NOMO-1 (cell line): ENCODE results near the gene LIME1.

Experiments used
- DNase-seq, 2 experiments: peaks; one replicate each; lab custom pipeline; 2025; ENCODE audit not compliant: unreplicated experiment in 2 of 2; lab: John Stamatoyannopoulos, UW

The LIME1 gene, protein sequence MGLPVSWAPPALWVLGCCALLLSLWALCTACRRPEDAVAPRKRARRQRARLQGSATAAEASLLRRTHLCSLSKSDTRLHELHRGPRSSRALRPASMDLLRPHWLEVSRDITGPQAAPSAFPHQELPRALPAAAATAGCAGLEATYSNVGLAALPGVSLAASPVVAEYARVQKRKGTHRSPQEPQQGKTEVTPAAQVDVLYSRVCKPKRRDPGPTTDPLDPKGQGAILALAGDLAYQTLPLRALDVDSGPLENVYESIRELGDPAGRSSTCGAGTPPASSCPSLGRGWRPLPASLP

DNA sequence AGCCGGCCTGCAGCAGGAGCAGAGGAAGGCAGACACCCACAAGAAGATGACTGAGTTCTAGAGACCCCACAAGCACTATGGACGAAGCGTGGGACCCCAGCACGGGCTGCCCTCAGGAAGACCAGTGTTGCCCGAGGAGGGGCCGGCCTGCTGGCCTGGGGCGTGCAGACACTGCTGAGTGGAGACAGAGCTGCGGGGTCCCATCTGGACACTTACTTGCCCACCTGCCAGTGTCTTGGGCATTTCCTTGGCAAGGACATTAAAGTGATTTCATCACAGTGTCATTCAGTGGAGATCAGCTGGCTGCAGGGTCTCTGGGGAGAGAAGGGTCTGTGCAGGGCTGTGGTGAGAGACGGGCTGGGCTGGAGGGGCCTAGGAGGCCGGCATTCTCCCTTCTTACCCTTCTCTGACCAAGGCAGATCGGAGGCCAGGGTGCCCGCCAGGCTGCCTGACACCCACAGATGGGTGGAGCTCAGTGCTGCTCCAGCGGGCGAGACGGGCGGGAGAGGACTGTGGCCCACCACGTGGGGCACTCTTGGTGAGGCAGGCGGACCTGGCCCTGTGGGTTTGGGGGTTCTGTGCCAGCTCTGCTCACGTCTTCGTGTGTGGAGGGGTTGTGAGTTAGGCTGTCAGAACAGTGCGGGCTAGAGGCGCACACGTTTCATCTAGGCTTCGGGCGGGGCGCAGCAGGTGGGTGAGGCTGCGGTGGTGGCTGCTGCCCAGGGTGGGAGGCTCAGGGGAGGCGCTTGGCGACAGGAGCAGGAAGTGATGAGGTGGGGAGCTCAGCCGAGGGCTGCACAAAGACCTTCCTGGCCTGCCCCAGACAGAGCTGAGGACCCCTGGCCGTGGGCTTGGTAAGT is at the start of gene LIME1:
Gene LIME1 (plus strand): TSS at position 806 of the 860 bp plus-strand sequence. CDS start 886 bp downstream, outside the sequence.
- DNase-seq = no peak

- DNase-seq = no peak
Measured at GRCh38 chr20:63687419-63688178, 48.9 kb upstream of the LIME1 start.

- DNase-seq = no peak
Measured at GRCh38 chr20:63688228-63689045, 48.0 kb upstream of the LIME1 start.

- DNase-seq = no peak
Measured at GRCh38 chr20:63689046-63690002, 47.1 kb upstream of the LIME1 start.

- DNase-seq = no peak
Measured at GRCh38 chr20:63690003-63690897, 46.2 kb upstream of the LIME1 start.

DNA sequence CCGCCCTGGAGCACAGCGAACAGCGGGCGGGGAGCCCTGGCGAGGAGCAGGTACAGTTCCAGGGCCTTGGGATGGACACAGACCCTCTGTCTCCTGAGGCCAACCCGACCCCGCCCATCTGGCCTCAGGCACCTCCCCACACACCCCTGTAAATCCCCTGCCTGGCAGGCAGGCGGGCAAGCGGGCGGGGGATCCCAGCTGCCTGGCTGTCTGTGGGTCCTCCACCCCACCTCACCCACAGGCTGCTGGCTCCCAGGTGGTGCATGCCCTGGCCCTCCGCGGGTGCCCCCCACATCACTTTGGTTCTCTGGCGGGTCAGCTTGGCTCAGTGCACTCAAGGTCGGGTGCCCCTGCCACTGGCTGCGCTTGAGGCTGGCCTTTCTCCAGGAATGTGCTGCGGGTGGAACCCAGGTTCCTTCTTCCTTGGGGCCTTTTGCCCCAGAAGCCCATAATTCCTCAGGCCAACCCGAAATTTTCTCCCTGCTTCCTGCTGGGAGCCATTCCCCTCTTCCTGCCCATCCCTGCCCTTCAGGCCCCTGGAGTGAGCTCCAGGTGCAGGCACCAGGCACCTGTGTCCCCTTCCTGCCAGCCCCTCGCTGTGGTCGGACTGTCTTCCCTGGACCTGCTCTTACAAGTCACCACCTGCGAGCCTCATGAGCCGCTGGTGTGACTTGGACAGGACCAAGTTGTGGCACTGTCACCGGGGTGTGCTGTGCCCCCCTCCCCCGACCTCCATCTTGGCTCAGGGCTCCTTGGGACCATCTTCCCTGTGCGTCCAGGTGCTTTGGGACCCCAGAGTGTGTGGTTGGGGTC is 45.4 kb upstream of the LIME1 start:
- DNase-seq = no peak

- DNase-seq = no peak
Measured at GRCh38 chr20:63691711-63692435, 44.6 kb upstream of the LIME1 start.

DNA sequence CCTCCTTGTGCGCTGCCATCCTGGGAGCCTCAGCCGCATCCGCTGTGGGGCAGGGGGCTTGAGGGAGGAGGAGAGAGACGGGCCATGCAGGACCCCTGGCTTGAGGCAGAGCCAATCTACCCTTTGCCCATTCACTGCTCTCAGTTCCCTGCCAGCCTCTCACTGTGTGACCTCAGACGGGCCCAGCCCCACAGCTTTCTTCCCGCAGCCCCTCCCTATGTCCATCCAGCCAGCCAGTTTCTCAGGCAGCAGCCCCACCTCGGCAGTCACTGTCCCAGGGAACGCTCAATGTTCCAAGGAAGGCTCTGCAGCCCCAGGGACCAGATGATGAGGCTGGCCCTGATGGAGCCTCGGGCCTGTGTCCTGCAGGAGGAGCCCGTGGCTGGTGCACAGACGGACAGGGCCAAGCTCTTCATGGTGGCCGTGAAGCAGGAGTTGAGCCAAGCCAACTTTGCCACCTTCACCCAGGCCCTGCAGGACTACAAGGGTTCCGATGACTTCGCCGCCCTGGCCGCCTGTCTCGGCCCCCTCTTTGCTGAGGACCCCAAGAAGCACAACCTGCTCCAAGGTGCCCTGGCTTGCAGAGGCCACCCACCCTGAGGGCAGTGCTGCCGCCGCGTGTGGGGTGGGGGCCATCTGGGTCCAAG is 43.9 kb upstream of the LIME1 start:
- no peak for DNase-seq

DNA sequence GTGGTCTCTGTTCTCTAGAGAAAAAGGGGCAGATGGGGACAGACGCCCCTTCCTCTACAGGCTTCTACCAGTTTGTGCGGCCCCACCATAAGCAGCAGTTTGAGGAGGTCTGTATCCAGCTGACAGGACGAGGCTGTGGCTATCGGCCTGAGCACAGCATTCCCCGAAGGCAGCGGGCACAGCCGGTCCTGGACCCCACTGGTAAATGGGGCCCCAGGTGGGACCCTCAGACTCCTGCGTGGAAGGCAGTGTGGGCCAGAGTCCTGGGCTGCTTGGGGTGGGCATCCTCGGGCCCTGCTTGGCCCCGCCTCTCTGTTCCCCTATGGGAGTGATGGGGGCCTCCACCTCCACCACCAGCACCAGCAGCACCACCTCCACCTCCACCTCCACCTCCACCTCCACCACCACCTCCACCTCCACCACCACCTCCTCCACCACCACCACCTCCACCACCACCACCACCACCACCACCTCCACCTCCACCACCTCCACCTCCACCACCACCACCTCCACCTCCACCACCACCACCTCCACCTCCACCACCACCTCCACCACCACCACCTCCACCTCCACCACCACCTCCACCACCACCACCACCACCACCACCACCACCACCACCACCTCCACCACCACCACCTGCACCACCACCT is 43.3 kb upstream of the LIME1 start:
- DNase-seq = no peak

- no peak for DNase-seq
Measured at GRCh38 chr20:63693733-63694583, 42.5 kb upstream of the LIME1 start.

DNA sequence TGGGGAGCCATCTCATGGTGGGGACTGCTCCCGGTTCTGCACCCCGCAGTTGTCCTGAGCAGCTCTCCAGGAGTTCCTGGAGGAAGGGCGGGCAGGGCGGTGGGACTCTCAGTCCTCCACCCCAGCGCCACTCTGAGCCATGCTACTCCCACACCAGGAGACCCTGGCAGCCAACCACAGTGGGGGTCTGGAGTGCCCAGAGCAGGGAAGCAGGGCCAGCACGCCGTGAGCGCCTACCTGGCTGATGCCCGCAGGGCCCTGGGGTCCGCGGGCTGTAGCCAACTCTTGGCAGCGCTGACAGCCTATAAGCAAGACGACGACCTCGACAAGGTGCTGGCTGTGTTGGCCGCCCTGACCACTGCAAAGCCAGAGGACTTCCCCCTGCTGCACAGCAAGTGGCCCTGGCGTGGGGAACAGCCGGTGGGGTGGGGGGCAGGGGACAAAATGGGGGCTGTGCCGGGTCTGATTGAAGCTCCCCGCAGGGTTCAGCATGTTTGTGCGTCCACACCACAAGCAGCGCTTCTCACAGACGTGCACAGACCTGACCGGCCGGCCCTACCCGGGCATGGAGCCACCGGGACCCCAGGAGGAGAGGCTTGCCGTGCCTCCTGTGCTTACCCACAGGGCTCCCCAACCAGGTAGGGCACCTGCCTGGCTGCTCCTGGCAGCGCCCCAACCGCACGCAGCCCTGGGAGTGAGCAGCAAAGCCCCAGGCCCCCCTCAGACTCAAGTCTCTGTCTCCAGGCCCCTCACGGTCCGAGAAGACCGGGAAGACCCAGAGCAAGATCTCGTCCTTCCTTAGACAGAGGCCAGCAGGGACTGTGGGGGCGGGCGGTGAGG is 41.7 kb upstream of the LIME1 start:
- no peak for DNase-seq

DNA sequence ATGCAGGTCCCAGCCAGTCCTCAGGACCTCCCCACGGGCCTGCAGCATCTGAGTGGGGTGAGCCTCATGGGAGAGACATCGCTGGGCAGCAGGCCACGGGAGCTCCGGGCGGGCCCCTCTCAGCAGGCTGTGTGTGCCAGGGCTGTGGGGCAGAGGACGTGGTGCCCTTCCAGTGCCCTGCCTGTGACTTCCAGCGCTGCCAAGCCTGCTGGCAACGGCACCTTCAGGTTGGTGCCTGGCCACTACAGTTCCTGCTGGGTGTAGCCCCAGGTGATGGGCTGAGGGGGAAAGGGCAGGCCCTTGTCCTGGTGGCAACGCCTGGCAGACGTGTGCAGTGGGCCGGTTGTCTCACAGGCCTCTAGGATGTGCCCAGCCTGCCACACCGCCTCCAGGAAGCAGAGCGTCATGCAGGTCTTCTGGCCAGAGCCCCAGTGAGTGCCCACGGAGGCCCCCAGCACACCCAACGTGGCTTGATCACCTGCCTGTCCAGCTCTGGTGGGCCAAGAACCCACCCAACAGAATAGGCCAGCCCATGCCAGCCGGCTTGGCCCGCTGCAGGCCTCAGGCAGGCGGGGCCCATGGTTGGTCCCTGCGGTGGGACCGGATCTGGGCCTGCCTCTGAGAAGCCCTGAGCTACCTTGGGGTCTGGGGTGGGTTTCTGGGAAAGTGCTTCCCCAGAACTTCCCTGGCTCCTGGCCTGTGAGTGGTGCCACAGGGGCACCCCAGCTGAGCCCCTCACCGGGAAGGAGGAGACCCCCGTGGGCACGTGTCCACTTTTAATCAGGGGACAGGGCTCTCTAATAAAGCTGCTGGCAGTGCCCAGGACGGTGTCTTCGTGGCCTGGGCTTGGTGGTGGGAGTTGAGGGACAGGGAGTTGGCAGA is 40.8 kb upstream of the LIME1 start:
- DNase-seq = no peak

GRCh38 chr20:63696306-63696627 is 40.2 kb upstream of the LIME1 start:
- DNase-seq = no peak
